SU-DHL-6 (cell line): ENCODE data around the gene VAV3.
"Not testable (repeated sequence)": the region's sequence is repeated elsewhere in the genome, so short reads cannot be mapped to it uniquely, and the experiment has no call there.

Source experiments
- H2AFZ ChIP-seq: fragments of 200-600 bp; sonication (generic); 2 replicates; pipeline ENCODE4 v1.6.1; 2014; ENCODE audit warnings: low read depth, mild to moderate bottlenecking, moderate library complexity, mixed read lengths, antibody characterized with exemption, low read length; ENCODE audit not compliant: severe bottlenecking
- H3F3A ChIP-seq: fragments of 200-600 bp; shearing (Covaris generic); 2 replicates; pipeline ENCODE4 v1.6.0; 2016; ENCODE audit warnings: antibody characterized with exemption, mild to moderate bottlenecking; ENCODE audit not compliant: insufficient read depth
- H3K27ac ChIP-seq: fragments of 200-600 bp; sonication (generic); 2 replicates; pipeline ENCODE4 v1.5.1; 2016; ENCODE audit warnings: low read depth, mild to moderate bottlenecking, low read length, moderate library complexity, mixed read lengths
- H3K27me3 ChIP-seq: fragments of 200-600 bp; sonication (generic), shearing (Covaris generic); 2 replicates; pipeline ENCODE4 v1.6.0; 2014; ENCODE audit warnings: mild to moderate bottlenecking, low read length
- H3K36me3 ChIP-seq: fragments of 200-600 bp; sonication (generic); 2 replicates; pipeline ENCODE4 v1.6.1; 2014; ENCODE audit warnings: mild to moderate bottlenecking, low read length, mixed read lengths
- H3K4me2 ChIP-seq: fragments of 300-600, 200-600 bp; shearing (Covaris generic), sonication (generic); 2 replicates; pipeline ENCODE4 v1.6.0; 2014; ENCODE audit warnings: low read length, low read depth, mild to moderate bottlenecking; ENCODE audit not compliant: poor library complexity, severe bottlenecking
- H3K4me3 ChIP-seq: fragments of 200-600 bp; sonication (generic); 2 replicates; pipeline ENCODE4 v1.5.1; 2014; ENCODE audit warnings: antibody characterized with exemption, low read length, mild to moderate bottlenecking, mixed read lengths; ENCODE audit not compliant: insufficient read depth, poor library complexity, severe bottlenecking
- H3K79me2 ChIP-seq: fragments of 200-600 bp; sonication (generic); 2 replicates; pipeline ENCODE4 v1.6.1; 2014; ENCODE audit warnings: mild to moderate bottlenecking, low read length, moderate library complexity; ENCODE audit not compliant: insufficient read depth
- H3K9ac ChIP-seq: fragments of 200-600 bp; sonication (generic); 2 replicates; pipeline ENCODE4 v1.7.0; 2014; ENCODE audit warnings: mild to moderate bottlenecking, low read length
- H3K9me2 ChIP-seq: fragments of 200-600 bp; sonication (generic); replicated peaks from 2 replicates; pipeline ENCODE4 v1.6.1; 2014; ENCODE audit warnings: low read length; ENCODE audit not compliant: insufficient read depth
- H3K9me3 ChIP-seq: fragments of 200-600 bp; sonication (generic); 2 replicates; pipeline ENCODE4 v1.6.1; 2014; ENCODE audit warnings: low read length, mixed read lengths; ENCODE audit not compliant: insufficient read depth
- H4K20me1 ChIP-seq: fragments of 200-600 bp; sonication (generic); 2 replicates; pipeline ENCODE4 v1.6.1; 2014; ENCODE audit warnings: low read depth, mild to moderate bottlenecking, antibody characterized with exemption, low read length, moderate library complexity, mixed read lengths
- CTCF ChIP-seq: fragments of 200-600 bp; sonication (generic); IDR thresholded peaks from one replicate; pipeline ENCODE4 v1.5.1; 2017; ENCODE audit warnings: antibody characterized with exemption, mild to moderate bottlenecking, low read length, moderate library complexity; ENCODE audit not compliant: insufficient read depth, poor library complexity, severe bottlenecking
- EZH2phosphoT487 ChIP-seq: fragments of 200-600 bp; sonication (generic), shearing (Covaris generic); conservative IDR thresholded peaks from 2 replicates; pipeline ENCODE4 v1.6.1; 2018; ENCODE audit warnings: mild to moderate bottlenecking, antibody characterized with exemption, low read length, moderate library complexity, mixed read lengths

The VAV3 gene

GRCh38 chr1:107653005-107653404 lies 312.0 kb downstream of the VAV3 start:
- H3K4me2 ChIP-seq, result no peak overlapping the region

DNA sequence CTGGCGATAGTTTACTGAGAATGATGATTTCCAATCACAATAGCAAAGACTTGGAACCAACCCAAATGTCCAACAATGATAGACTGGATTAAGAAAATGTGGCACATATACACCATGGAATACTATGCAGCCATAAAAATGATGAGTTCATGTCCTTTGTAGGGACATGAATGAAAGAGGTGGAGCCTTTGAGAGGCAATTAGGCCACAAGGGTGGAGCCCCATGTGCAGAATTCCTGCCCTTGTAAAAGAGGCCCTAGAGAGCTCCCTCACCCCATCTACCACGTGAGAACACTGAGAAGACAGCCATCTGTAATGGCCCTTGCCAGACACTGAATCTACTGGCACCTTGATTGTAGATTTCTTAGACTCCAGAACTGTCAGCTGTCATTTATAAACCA lies 314.2 kb downstream of the VAV3 start:
- H3K27me3 ChIP-seq, H3K36me3 ChIP-seq, H3F3A ChIP-seq, H3K4me3 ChIP-seq, H3K27ac ChIP-seq, H2AFZ ChIP-seq, H3K9me2 ChIP-seq, H3K79me2 ChIP-seq, H3K9me3 ChIP-seq, H3K9ac ChIP-seq, H3K4me2 ChIP-seq, H4K20me1 ChIP-seq: not testable (repeated sequence)

More at GRCh38 chr1:107653005-107653404, 312.0 kb downstream of the VAV3 start:
- H2AFZ ChIP-seq, result no peak overlapping the region
- no peak for TF ChIP-seq CTCF
- TF ChIP-seq EZH2phosphoT487, result no peak
- H3K36me3 ChIP-seq, result no peaks in the 10 kb centered on the region
- no peaks in the 10 kb centered on the region for H4K20me1 ChIP-seq
- H3K4me3 ChIP-seq, result no peak overlapping the region
- H3K79me2 ChIP-seq, result no peaks in the 10 kb centered on the region
- H3K27me3 ChIP-seq, result no peaks in the 10 kb centered on the region
- H3K27ac ChIP-seq, result no peak overlapping the region
- H3F3A ChIP-seq, result no peaks in the 10 kb centered on the region
- H3K9me3 ChIP-seq, result no peaks in the 10 kb centered on the region
- H3K9me2 ChIP-seq, result no peaks in the 10 kb centered on the region
- no peak overlapping the region for H3K9ac ChIP-seq

DNA sequence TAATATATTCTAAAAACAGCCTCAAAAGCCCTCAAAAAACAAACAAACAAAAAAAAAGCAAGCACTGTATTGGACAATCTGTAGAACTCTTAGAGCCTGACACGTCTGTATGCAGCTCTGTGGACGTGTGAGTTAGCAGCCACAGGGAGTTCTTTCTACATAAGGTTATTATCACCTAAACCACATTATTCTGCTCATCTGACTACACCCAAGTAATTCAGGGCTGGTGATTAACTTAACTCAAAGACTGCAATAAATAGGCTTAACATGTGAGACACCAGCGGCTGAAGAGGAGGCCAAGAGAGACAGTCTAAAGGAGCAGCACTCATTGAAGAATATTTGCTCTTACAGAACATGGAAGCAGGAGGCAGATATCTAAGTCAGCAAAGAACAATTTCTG lies 316.0 kb downstream of the VAV3 start:
- no peak overlapping the region for H3K4me3 ChIP-seq

DNA sequence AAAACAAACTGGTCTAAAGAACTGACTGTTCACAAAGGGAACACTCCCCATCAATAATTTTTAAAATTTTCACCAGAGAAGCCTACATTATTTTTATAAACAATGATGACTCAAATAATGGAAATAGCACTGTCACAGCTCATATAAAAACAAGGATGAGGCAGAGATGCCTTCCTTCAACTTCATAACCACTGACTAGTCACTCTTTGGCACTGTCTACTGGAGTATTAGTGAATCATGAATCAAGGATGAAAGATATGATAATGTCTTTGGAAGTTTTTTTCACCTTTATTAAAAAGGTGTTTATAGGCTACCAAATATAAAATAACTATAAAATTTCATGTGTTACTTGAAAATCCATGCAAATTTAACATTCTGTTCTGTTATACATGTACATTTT lies 316.9 kb downstream of the VAV3 start:
- Histone ChIP-seq H3K9me3 (no peaks in the 10 kb centered on the region), H3K4me3 (no peak overlapping the region), H3K4me2 (no peak overlapping the region), H3K36me3 (no peaks in the 10 kb centered on the region), H3K27me3 (no peaks in the 10 kb centered on the region), H3K27ac (no peak overlapping the region), H4K20me1 (no peaks in the 10 kb centered on the region), H3K9me2 (no peaks in the 10 kb centered on the region), H3F3A (no peaks in the 10 kb centered on the region), H3K9ac (no peak overlapping the region), H2AFZ (no peak overlapping the region), H3K79me2 (no peaks in the 10 kb centered on the region)
- TF ChIP-seq EZH2phosphoT487 (no peak), CTCF (no peak)

More for the DNA sequence above, 316.0 kb downstream of the VAV3 start:
- Histone ChIP-seq H3F3A (no peaks in the 10 kb centered on the region), H3K27me3 (no peaks in the 10 kb centered on the region), H3K9ac (no peak overlapping the region), H2AFZ (no peak overlapping the region), H4K20me1 (no peaks in the 10 kb centered on the region), H3K27ac (no peak overlapping the region), H3K36me3 (no peaks in the 10 kb centered on the region), H3K9me2 (no peaks in the 10 kb centered on the region), H3K79me2 (no peaks in the 10 kb centered on the region), H3K4me2 (no peak overlapping the region), H3K9me3 (no peaks in the 10 kb centered on the region)
- no peak for TF ChIP-seq EZH2phosphoT487
- TF ChIP-seq CTCF, result no peak
